HEK293 (cell line): ENCODE results near the gene ACBD3.

Source experiments
- KLF16 ChIP-seq: fragments of 450-650 bp; formaldehyde crosslinking; IDR thresholded peaks from 2 replicates; pipeline ENCODE4 v1.5.1; 2017; ENCODE audit warnings: missing biosample characterization, missing genetic modification characterization
- KLF9 ChIP-seq: fragments of 450-650 bp; formaldehyde crosslinking; IDR thresholded peaks from 2 replicates; pipeline ENCODE4 v1.5.1; 2016; ENCODE audit warnings: missing biosample characterization, missing genetic modification characterization, low read depth
- PRDM2 ChIP-seq: fragments of 450-650 bp; formaldehyde crosslinking; IDR thresholded peaks from 2 replicates; pipeline ENCODE4 v1.5.1; 2016; ENCODE audit warnings: missing biosample characterization, missing genetic modification characterization, borderline replicate concordance
- REST ChIP-seq: fragments of 450-650 bp; formaldehyde crosslinking; IDR thresholded peaks from 2 replicates; pipeline ENCODE4 v1.5.1; 2016; ENCODE audit warnings: missing biosample characterization, missing genetic modification characterization
- ZNF175 ChIP-seq: fragments of 450-650 bp; formaldehyde crosslinking; IDR thresholded peaks from 2 replicates; pipeline ENCODE4 v1.5.1; 2016; ENCODE audit warnings: missing biosample characterization, missing genetic modification characterization
- ZNF266 ChIP-seq: fragments of 450-650 bp; formaldehyde crosslinking; IDR thresholded peaks from 2 replicates; pipeline ENCODE4 v1.5.1; 2016; ENCODE audit warnings: missing biosample characterization, missing genetic modification characterization, low read depth
- ZNF292 ChIP-seq: fragments of 450-650 bp; formaldehyde crosslinking; IDR thresholded peaks from 2 replicates; pipeline ENCODE4 v1.5.1; 2016; ENCODE audit warnings: low read depth, missing biosample characterization, missing genetic modification characterization, borderline replicate concordance
- ZNF335 ChIP-seq: fragments of 450-650 bp; formaldehyde crosslinking; conservative IDR thresholded peaks from 2 replicates; pipeline ENCODE4 v1.5.1; 2016; ENCODE audit warnings: missing biosample characterization, missing genetic modification characterization
- ZNF76 ChIP-seq: fragments of 450-650 bp; formaldehyde crosslinking; IDR thresholded peaks from 2 replicates; pipeline ENCODE4; 2016; ENCODE audit warnings: low read depth, missing biosample characterization, missing genetic modification characterization, borderline replicate concordance
- TF ChIP-seq, protein P1 (sequence below): fragments of 450-650 bp; formaldehyde crosslinking; IDR thresholded peaks from 2 replicates; pipeline ENCODE4 v1.5.1; 2016; ENCODE audit warnings: missing biosample characterization, missing genetic modification characterization
- TF ChIP-seq, protein P2 (sequence below): fragments of 450-650 bp; formaldehyde crosslinking; IDR thresholded peaks from 2 replicates; pipeline ENCODE4 v1.5.1; 2016; ENCODE audit warnings: missing biosample characterization, missing genetic modification characterization, low read depth

DNA sequence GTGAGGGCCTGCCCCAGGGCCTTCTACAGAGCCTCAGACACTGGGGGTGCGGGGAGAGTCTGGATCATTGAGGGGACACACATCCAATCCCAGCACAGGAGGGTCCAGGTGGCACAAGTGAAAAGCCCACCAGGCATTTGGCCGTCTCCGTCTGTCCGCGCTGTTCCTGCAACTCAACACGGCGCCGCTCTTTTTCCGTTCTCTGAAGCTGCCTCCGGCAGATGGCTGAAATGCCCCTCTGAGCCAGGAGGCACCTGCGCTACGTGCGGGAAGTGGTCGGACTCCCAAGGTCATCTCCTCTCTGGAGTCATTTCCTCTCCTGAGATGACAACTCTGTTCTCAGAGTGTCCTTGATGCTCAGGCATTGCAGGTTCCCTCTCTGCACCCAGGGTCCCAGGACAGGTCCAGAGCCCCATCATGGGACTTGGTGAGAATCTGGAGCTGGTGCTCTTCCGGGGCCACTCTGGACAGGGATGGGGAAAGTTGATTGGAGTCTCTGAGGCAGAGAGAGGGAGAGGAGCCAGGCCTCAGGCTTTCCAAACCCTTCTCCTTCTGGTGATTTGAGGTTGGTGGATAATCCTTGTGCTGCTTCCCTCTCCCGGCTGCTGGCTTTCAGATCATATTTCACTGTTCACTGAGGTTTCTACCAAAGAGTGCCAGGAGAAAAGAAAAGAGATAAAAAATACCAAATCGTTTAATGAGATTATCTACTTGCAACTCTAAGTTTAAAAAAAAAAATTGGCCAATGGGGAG lies 22.9 kb upstream of the ACBD3 start:
- TF ChIP-seq ZNF335 (tag by site-specific recombination) = no peak
- TF ChIP-seq, protein P1, sequence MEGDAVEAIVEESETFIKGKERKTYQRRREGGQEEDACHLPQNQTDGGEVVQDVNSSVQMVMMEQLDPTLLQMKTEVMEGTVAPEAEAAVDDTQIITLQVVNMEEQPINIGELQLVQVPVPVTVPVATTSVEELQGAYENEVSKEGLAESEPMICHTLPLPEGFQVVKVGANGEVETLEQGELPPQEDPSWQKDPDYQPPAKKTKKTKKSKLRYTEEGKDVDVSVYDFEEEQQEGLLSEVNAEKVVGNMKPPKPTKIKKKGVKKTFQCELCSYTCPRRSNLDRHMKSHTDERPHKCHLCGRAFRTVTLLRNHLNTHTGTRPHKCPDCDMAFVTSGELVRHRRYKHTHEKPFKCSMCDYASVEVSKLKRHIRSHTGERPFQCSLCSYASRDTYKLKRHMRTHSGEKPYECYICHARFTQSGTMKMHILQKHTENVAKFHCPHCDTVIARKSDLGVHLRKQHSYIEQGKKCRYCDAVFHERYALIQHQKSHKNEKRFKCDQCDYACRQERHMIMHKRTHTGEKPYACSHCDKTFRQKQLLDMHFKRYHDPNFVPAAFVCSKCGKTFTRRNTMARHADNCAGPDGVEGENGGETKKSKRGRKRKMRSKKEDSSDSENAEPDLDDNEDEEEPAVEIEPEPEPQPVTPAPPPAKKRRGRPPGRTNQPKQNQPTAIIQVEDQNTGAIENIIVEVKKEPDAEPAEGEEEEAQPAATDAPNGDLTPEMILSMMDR (tag by site-specific recombination) = no peak
- no peak for TF ChIP-seq ZNF292 (tag by site-specific recombination)
- no peak for TF ChIP-seq PRDM2 (tag by site-specific recombination)
- no peak for TF ChIP-seq ZNF266 (tag by site-specific recombination)
- no peak for TF ChIP-seq KLF16 (tag by site-specific recombination)
- TF ChIP-seq ZNF76 = no peak
- TF ChIP-seq, protein P2, sequence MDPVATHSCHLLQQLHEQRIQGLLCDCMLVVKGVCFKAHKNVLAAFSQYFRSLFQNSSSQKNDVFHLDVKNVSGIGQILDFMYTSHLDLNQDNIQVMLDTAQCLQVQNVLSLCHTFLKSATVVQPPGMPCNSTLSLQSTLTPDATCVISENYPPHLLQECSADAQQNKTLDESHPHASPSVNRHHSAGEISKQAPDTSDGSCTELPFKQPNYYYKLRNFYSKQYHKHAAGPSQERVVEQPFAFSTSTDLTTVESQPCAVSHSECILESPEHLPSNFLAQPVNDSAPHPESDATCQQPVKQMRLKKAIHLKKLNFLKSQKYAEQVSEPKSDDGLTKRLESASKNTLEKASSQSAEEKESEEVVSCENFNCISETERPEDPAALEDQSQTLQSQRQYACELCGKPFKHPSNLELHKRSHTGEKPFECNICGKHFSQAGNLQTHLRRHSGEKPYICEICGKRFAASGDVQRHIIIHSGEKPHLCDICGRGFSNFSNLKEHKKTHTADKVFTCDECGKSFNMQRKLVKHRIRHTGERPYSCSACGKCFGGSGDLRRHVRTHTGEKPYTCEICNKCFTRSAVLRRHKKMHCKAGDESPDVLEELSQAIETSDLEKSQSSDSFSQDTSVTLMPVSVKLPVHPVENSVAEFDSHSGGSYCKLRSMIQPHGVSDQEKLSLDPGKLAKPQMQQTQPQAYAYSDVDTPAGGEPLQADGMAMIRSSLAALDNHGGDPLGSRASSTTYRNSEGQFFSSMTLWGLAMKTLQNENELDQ (tag by site-specific recombination) = no peak
- no peak for TF ChIP-seq ZNF175 (tag by site-specific recombination)
- TF ChIP-seq KLF9 = no peak
- no peak for TF ChIP-seq REST
